ENCODE data around the gene TRIM33. TPM values are rescaled to one million over a fixed set of nuclear protein-coding genes. Genes with fewer than 3 reads are reported as not detected.

The TRIM33 gene
- total and polyA plus RNA-seq, 2 experiments from 2014 or later, result 10.6 to 17.6 TPM

DNA sequence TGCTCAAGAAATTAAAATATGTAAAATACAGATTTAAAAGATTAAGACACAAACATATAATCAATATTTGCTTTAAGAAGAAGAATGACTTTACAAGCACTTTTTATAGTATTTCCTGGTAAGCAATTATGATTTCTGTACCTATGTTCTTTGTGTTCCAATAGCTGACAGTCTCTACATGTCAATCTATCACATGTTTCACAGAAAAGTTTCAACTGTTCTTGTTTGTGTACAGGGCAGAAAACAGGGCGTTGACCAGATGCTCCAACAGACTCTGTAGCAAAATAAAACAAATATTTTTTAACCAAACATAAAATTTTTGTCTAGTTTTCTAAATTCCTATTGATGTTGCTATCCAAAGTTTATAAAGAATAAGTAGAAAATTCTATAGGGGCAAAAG, 48.0 kb downstream of the TRIM33 start:
- Histone ChIP-seq H3K79me2 (ENCODE audit: insufficient read depth) (peaks cover 88% of the 10 kb centered on the region), H3F3A (ENCODE audit: insufficient read depth) (peaks cover 14% of the 10 kb centered on the region), H3K4me3 (no peak overlapping the region), H3K9me2 (ENCODE audit: insufficient read depth) (no peaks in the 10 kb centered on the region; the same call in 1 of the 2 replicates), H3K9me3 (ENCODE audit: low read depth) (no peaks in the 10 kb centered on the region), H3K9ac (no peak overlapping the region), H3K27me3 (replicated peaks; ENCODE audit: insufficient read depth) (no peaks in the 10 kb centered on the region), H3K36me3 (ENCODE audit: low read depth) (peaks cover 4% of the 10 kb centered on the region; the same call in 1 of the 2 replicates), H3K4me1 (ENCODE audit: insufficient read depth) (peaks cover 19% of the 10 kb centered on the region), H3K4me2 (ENCODE audit: unreplicated experiment) (no peak overlapping the region), H3K27ac (no peak overlapping the region), H2AFZ (no peak overlapping the region), H4K20me1 (ENCODE audit: insufficient read depth) (no peaks in the 10 kb centered on the region; the same call in 1 of the 2 replicates)
- TF ChIP-seq EZH2 (IDR thresholded peaks at IDR 0.05; ENCODE audit: insufficient read depth, poor library complexity, severe bottlenecking) (no peak), EZH2phosphoT487 (IDR thresholded peaks at IDR 0.05; ENCODE audit: insufficient read depth, low read depth) (no peak)
- 93 to 96% methylated on average over 1 of the region's 1 CpG for WGBS, 2 experiments (ENCODE audit: low coverage in 1 of 2, low lambda C conversion rate in 2 of 2, missing lambda C conversion rate in 2 of 2)
- in situ Hi-C loops (cut with MboI), result no loop called here
- no peak for DNase-seq

GRCh38 chr1:114462341-114462740, 48.7 kb downstream of the TRIM33 start:
- Histone ChIP-seq H3K4me2 (ENCODE audit: unreplicated experiment) (no peak overlapping the region), H3K4me3 (no peak overlapping the region), H3F3A (ENCODE audit: insufficient read depth) (peaks cover 21% of the 10 kb centered on the region), H3K36me3 (ENCODE audit: low read depth) (peaks cover 4% of the 10 kb centered on the region; the same call in 1 of the 2 replicates), H3K9me2 (ENCODE audit: insufficient read depth) (no peaks in the 10 kb centered on the region; the same call in 1 of the 2 replicates), H2AFZ (no peak overlapping the region), H3K79me2 (ENCODE audit: insufficient read depth) (peaks cover 82% of the 10 kb centered on the region), H3K9me3 (ENCODE audit: low read depth) (no peaks in the 10 kb centered on the region), H3K27ac (no peak overlapping the region), H3K27me3 (replicated peaks; ENCODE audit: insufficient read depth) (no peaks in the 10 kb centered on the region), H3K4me1 (ENCODE audit: insufficient read depth) (peaks cover 25% of the 10 kb centered on the region), H4K20me1 (ENCODE audit: insufficient read depth) (no peaks in the 10 kb centered on the region), H3K9ac (no peak overlapping the region)
- TF ChIP-seq EZH2phosphoT487 (IDR thresholded peaks at IDR 0.05; ENCODE audit: insufficient read depth, low read depth) (no peak), EZH2 (IDR thresholded peaks at IDR 0.05; ENCODE audit: insufficient read depth, poor library complexity, severe bottlenecking) (no peak)
- in situ Hi-C loops (cut with MboI), result no loop called here
- DNase-seq, result peak; percentile 37
- WGBS, 2 experiments (ENCODE audit: low coverage in 1 of 2, low lambda C conversion rate in 2 of 2, missing lambda C conversion rate in 2 of 2), result 43 to 54% methylated on average over 1 of the region's 1 CpG

DNA sequence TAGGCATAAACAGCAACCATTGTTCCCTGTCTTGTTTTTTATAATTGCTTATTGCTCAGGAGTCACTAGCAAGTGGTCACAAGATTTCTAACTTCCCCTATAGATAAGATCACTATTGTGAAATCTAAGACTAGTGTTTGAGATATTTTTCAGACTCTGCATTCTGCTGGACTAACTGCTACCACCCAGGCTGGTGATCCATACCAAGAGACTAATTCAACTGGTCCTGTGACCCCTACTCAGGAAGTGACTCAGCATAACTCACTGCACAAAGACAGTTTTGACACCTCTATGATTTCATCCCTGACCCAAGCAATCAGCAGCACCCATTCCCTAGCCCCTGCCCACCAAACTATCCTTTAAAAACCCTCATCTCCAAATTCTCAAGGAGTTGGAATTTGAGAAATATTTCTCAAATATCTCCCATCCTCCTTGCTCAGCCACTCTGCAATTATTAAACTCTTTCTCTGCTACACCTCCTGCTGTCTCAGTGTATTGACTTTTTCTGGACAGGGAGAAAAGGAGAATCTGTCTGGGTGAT, 52.7 kb downstream of the TRIM33 start:
- in situ Hi-C loops (cut with MboI), result no loop called here
- Histone ChIP-seq H3K4me2 (ENCODE audit: unreplicated experiment) (peak overlapping the region; percentile 0), H3F3A (ENCODE audit: insufficient read depth) (peaks cover 31% of the 10 kb centered on the region), H3K27ac (peak overlapping the region; percentile 82), H3K27me3 (replicated peaks; ENCODE audit: insufficient read depth) (no peaks in the 10 kb centered on the region), H3K36me3 (ENCODE audit: low read depth) (peaks cover 9% of the 10 kb centered on the region; the same call in 1 of the 2 replicates), H3K4me3 (no peak overlapping the region), H3K4me1 (ENCODE audit: insufficient read depth) (peaks cover 28% of the 10 kb centered on the region), H3K9me2 (ENCODE audit: insufficient read depth) (no peaks in the 10 kb centered on the region; the same call in 1 of the 2 replicates), H4K20me1 (ENCODE audit: insufficient read depth) (no peaks in the 10 kb centered on the region), H2AFZ (no peak overlapping the region), H3K79me2 (ENCODE audit: insufficient read depth) (peaks cover 61% of the 10 kb centered on the region), H3K9ac (no peak overlapping the region), H3K9me3 (ENCODE audit: low read depth) (no peaks in the 10 kb centered on the region)
- peak; percentile 79 for DNase-seq
- TF ChIP-seq EZH2 (IDR thresholded peaks at IDR 0.05; ENCODE audit: insufficient read depth, poor library complexity, severe bottlenecking) (no peak), EZH2phosphoT487 (IDR thresholded peaks at IDR 0.05; ENCODE audit: insufficient read depth, low read depth) (no peak)

- no peak overlapping the region for H3K4me3 ChIP-seq
- in situ Hi-C loops (cut with MboI), result no loop called here
- WGBS, 2 experiments (ENCODE audit: low coverage in 1 of 2, low lambda C conversion rate in 2 of 2, missing lambda C conversion rate in 2 of 2), result 97% methylated on average over 4 of the region's 4 CpGs
- H3K4me2 ChIP-seq (ENCODE audit: unreplicated experiment), result peak overlapping the region; percentile 34
- H3K4me1 ChIP-seq (ENCODE audit: insufficient read depth), result peaks cover 28% of the 10 kb centered on the region
- no peaks in the 10 kb centered on the region for H3K27me3 ChIP-seq (replicated peaks; ENCODE audit: insufficient read depth)
- no peak overlapping the region for H2AFZ ChIP-seq
- DNase-seq, result no peak
- no peaks in the 10 kb centered on the region for H4K20me1 ChIP-seq (ENCODE audit: insufficient read depth)
- H3K9ac ChIP-seq, result no peak overlapping the region
- no peak for TF ChIP-seq EZH2 (IDR thresholded peaks at IDR 0.05; ENCODE audit: insufficient read depth, poor library complexity, severe bottlenecking)
- no peak for TF ChIP-seq EZH2phosphoT487 (IDR thresholded peaks at IDR 0.05; ENCODE audit: insufficient read depth, low read depth)
- no peaks in the 10 kb centered on the region; the same call in 1 of the 2 replicates for H3K9me2 ChIP-seq (ENCODE audit: insufficient read depth)
- H3K79me2 ChIP-seq (ENCODE audit: insufficient read depth), result peaks cover 55% of the 10 kb centered on the region
- no peaks in the 10 kb centered on the region for H3K9me3 ChIP-seq (ENCODE audit: low read depth)
- H3K36me3 ChIP-seq (ENCODE audit: low read depth), result peaks cover 10% of the 10 kb centered on the region; the same call in 1 of the 2 replicates
- peaks cover 31% of the 10 kb centered on the region for H3F3A ChIP-seq (ENCODE audit: insufficient read depth)
- peak overlapping the region; percentile 82 for H3K27ac ChIP-seq
Measured at GRCh38 chr1:114457675-114458236, 53.2 kb downstream of the TRIM33 start.

All from GM23248 (cell line).